KOPT-K1 (cell line): ENCODE results near the gene PHB1.

Source experiments
- H3K27ac ChIP-seq: fragments of 200-600 bp; sonication (generic); 2 replicates; pipeline ENCODE4 v1.5.1; 2016; ENCODE audit warnings: antibody characterized with exemption, mild to moderate bottlenecking, low read depth, low read length; ENCODE audit not compliant: poor library complexity, severe bottlenecking
- H3K36me3 ChIP-seq: fragments of 200-600 bp; sonication (generic); 2 replicates; pipeline ENCODE4 v1.5.1; 2017; ENCODE audit warnings: antibody characterized with exemption, mild to moderate bottlenecking, low read length, moderate library complexity; ENCODE audit not compliant: insufficient read depth
- H3K9me3 ChIP-seq: fragments of 200-600 bp; sonication (generic); 2 replicates; pipeline ENCODE4 v1.5.1; 2017; ENCODE audit warnings: antibody characterized with exemption, low read length, mild to moderate bottlenecking; ENCODE audit not compliant: insufficient read depth, poor library complexity, severe bottlenecking

PHB1 gene

GRCh38 chr17:49445591-49445990 is 30.9 kb upstream of the PHB1 start:
- H3K27ac ChIP-seq: no peak overlapping the region
- no peaks in the 10 kb centered on the region for H3K36me3 ChIP-seq
- H3K9me3 ChIP-seq: no peaks in the 10 kb centered on the region

GRCh38 chr17:49444384-49444783 is 29.7 kb upstream of the PHB1 start:
- Histone ChIP-seq H3K9me3 (no peaks in the 10 kb centered on the region), H3K27ac (no peak overlapping the region), H3K36me3 (no peaks in the 10 kb centered on the region)

- Histone ChIP-seq H3K9me3 (no peaks in the 10 kb centered on the region), H3K36me3 (no peaks in the 10 kb centered on the region), H3K27ac (no peak overlapping the region)
Observed at GRCh38 chr17:49443862-49444261, 29.2 kb upstream of the PHB1 start.

GRCh38 chr17:49442041-49442440 is 27.4 kb upstream of the PHB1 start:
- Histone ChIP-seq H3K9me3 (no peaks in the 10 kb centered on the region), H3K36me3 (no peaks in the 10 kb centered on the region)

GRCh38 chr17:49441578-49441977 is 26.9 kb upstream of the PHB1 start:
- Histone ChIP-seq H3K27ac (no peak overlapping the region), H3K36me3 (no peaks in the 10 kb centered on the region), H3K9me3 (no peaks in the 10 kb centered on the region)

More at GRCh38 chr17:49442041-49442440, 27.4 kb upstream of the PHB1 start:
- no peak overlapping the region for H3K27ac ChIP-seq

GRCh38 chr17:49440581-49440980 is 25.9 kb upstream of the PHB1 start:
- H3K27ac ChIP-seq: no peak overlapping the region
- H3K36me3 ChIP-seq: no peaks in the 10 kb centered on the region
- no peaks in the 10 kb centered on the region for H3K9me3 ChIP-seq

- Histone ChIP-seq H3K27ac (no peak overlapping the region), H3K9me3 (no peaks in the 10 kb centered on the region), H3K36me3 (no peaks in the 10 kb centered on the region)
Observed at GRCh38 chr17:49439673-49440571, 25.2 kb upstream of the PHB1 start.

- Histone ChIP-seq H3K9me3 (no peaks in the 10 kb centered on the region), H3K36me3 (no peaks in the 10 kb centered on the region), H3K27ac (no peak overlapping the region)
Observed at GRCh38 chr17:49439305-49439672, 24.6 kb upstream of the PHB1 start.

GRCh38 chr17:49438436-49439278 is 24.0 kb upstream of the PHB1 start:
- no peak overlapping the region for H3K27ac ChIP-seq
- H3K9me3 ChIP-seq: no peaks in the 10 kb centered on the region
- H3K36me3 ChIP-seq: no peaks in the 10 kb centered on the region

- no peaks in the 10 kb centered on the region for H3K9me3 ChIP-seq
- no peak overlapping the region for H3K27ac ChIP-seq
- H3K36me3 ChIP-seq: no peaks in the 10 kb centered on the region
Observed at GRCh38 chr17:49437696-49438435, 23.2 kb upstream of the PHB1 start.

GRCh38 chr17:49436174-49436573 is 21.5 kb upstream of the PHB1 start:
- Histone ChIP-seq H3K27ac (no peak overlapping the region), H3K9me3 (no peaks in the 10 kb centered on the region), H3K36me3 (no peaks in the 10 kb centered on the region)

GRCh38 chr17:49435671-49436029 is 21.0 kb upstream of the PHB1 start:
- H3K27ac ChIP-seq: no peak overlapping the region
- H3K9me3 ChIP-seq: no peaks in the 10 kb centered on the region
- no peaks in the 10 kb centered on the region for H3K36me3 ChIP-seq

- Histone ChIP-seq H3K27ac (no peak overlapping the region), H3K36me3 (no peaks in the 10 kb centered on the region), H3K9me3 (no peaks in the 10 kb centered on the region)
Observed at GRCh38 chr17:49434821-49435670, 20.4 kb upstream of the PHB1 start.

- Histone ChIP-seq H3K27ac (no peak overlapping the region), H3K36me3 (no peaks in the 10 kb centered on the region), H3K9me3 (no peaks in the 10 kb centered on the region)
Observed at GRCh38 chr17:49433000-49433694, 18.5 kb upstream of the PHB1 start.
